ENCODE data around the gene ZNRF3. TPM values are rescaled to one million over a fixed set of nuclear protein-coding genes. Genes with fewer than 3 reads are reported as not detected.

ZNRF3 gene
- polyA plus RNA-seq, 1 donor (not counting 4 experiments of a cell fraction or from before 2014, with no cell fraction given), result 2.6 TPM

- no peak overlapping the region for H3K4me2 ChIP-seq (ENCODE audit: control insufficient read depth, extremely low read depth, insufficient read depth, low read depth, low read length)
Observed at GRCh38 chr22:29032584-29032983, 149.2 kb downstream of the ZNRF3 start.

GRCh38 chr22:29037340-29037932 lies 154.1 kb downstream of the ZNRF3 start:
- H3K4me1 ChIP-seq (ENCODE audit: control insufficient read depth, extremely low read depth, insufficient read depth, low read length), result peaks cover 8% of the 10 kb centered on the region
- H2AFZ ChIP-seq (ENCODE audit: control insufficient read depth, low read length), result no peak overlapping the region
- H3K27ac ChIP-seq (ENCODE audit: control insufficient read depth, insufficient read depth, low read length), result no peak overlapping the region
- no peaks in the 10 kb centered on the region for H3K9me1 ChIP-seq (ENCODE audit: control insufficient read depth, extremely low read depth, insufficient read depth, low read length)
- dilution Hi-C loops (cut with MboI; ENCODE audit: extremely low pct_ligation_motif_present, low sequenced_read_pairs), result no loop called here
- H3K27me3 ChIP-seq (ENCODE audit: control insufficient read depth, extremely low read depth, insufficient read depth, low read length), result no peaks in the 10 kb centered on the region
- no peak overlapping the region for H3K4me2 ChIP-seq (ENCODE audit: control insufficient read depth, extremely low read depth, insufficient read depth, low read depth, low read length)
- no peak for FAIRE-seq
- H4K20me1 ChIP-seq (ENCODE audit: control insufficient read depth, extremely low read depth, insufficient read depth, low read length), result no peaks in the 10 kb centered on the region
- no peaks in the 10 kb centered on the region for H3K9me3 ChIP-seq (ENCODE audit: control insufficient read depth, low read depth, low read length)
- no peak overlapping the region for H3K9ac ChIP-seq (ENCODE audit: control insufficient read depth, extremely low read depth, insufficient read depth, low read length)
- no peaks in the 10 kb centered on the region for H3K36me3 ChIP-seq (ENCODE audit: control insufficient read depth in 2 of 2, extremely low read depth in 1 of 2, insufficient read depth in 2 of 2, low read length in 2 of 2)
- no peaks in the 10 kb centered on the region for H3K79me2 ChIP-seq (ENCODE audit: control insufficient read depth, insufficient read depth, low read length)
- no peak overlapping the region for H3K4me3 ChIP-seq (ENCODE audit: control insufficient read depth in 2 of 3, extremely low read depth in 1 of 3, insufficient read depth in 2 of 3, low read depth in 1 of 3, low read length in 3 of 3)
- DNase-seq (ENCODE audit: low read depth, low spot score), result no peak
- TF ChIP-seq EZH2 (IDR thresholded peaks at IDR 0.05; ENCODE audit: low read length) (no peak), CTCF (optimal IDR thresholded peaks at IDR 0.05 in 1 of 3, IDR thresholded peaks at IDR 0.05 in 1 of 3, conservative IDR thresholded peaks at IDR 0.05 in 1 of 3; ENCODE audit: extremely low read depth in 1 of 3, insufficient read depth in 2 of 3, low read length in 3 of 3) (no peak)

More at GRCh38 chr22:29032584-29032983, 149.2 kb downstream of the ZNRF3 start:
- Histone ChIP-seq H2AFZ (ENCODE audit: control insufficient read depth, low read length) (no peak overlapping the region), H3K27me3 (ENCODE audit: control insufficient read depth, extremely low read depth, insufficient read depth, low read length) (no peaks in the 10 kb centered on the region), H3K79me2 (ENCODE audit: control insufficient read depth, insufficient read depth, low read length) (no peaks in the 10 kb centered on the region), H3K27ac (ENCODE audit: control insufficient read depth, insufficient read depth, low read length) (no peak overlapping the region), H3K9ac (ENCODE audit: control insufficient read depth, extremely low read depth, insufficient read depth, low read length) (no peak overlapping the region), H3K36me3 (ENCODE audit: control insufficient read depth in 2 of 2, extremely low read depth in 1 of 2, insufficient read depth in 2 of 2, low read length in 2 of 2) (no peaks in the 10 kb centered on the region), H3K9me1 (ENCODE audit: control insufficient read depth, extremely low read depth, insufficient read depth, low read length) (no peaks in the 10 kb centered on the region), H4K20me1 (ENCODE audit: control insufficient read depth, extremely low read depth, insufficient read depth, low read length) (peaks cover 2% of the 10 kb centered on the region), H3K9me3 (ENCODE audit: control insufficient read depth, low read depth, low read length) (no peaks in the 10 kb centered on the region), H3K4me1 (ENCODE audit: control insufficient read depth, extremely low read depth, insufficient read depth, low read length) (peaks cover 25% of the 10 kb centered on the region), H3K4me3 (ENCODE audit: control insufficient read depth in 2 of 3, extremely low read depth in 1 of 3, insufficient read depth in 2 of 3, low read depth in 1 of 3, low read length in 3 of 3) (no peak overlapping the region)
- dilution Hi-C loops (cut with MboI; ENCODE audit: extremely low pct_ligation_motif_present, low sequenced_read_pairs), result no loop called here
- TF ChIP-seq EZH2 (IDR thresholded peaks at IDR 0.05; ENCODE audit: low read length) (no peak), CTCF (optimal IDR thresholded peaks at IDR 0.05 in 1 of 3, IDR thresholded peaks at IDR 0.05 in 1 of 3, conservative IDR thresholded peaks at IDR 0.05 in 1 of 3; ENCODE audit: extremely low read depth in 1 of 3, insufficient read depth in 2 of 3, low read length in 3 of 3) (no peak)
- FAIRE-seq (no peak), DNase-seq (ENCODE audit: low read depth, low spot score) (no peak)
